DMS114 treated with DMSO at 0.1 percent for 48 hours (cell line): ENCODE measurements around the gene DLGAP1.
A peak's percentile ranks its signal among the peaks of the same experiment; 100 is the strongest.

Source experiments
- DNase-seq: peaks from one replicate; lab custom pipeline; 2025; ENCODE audit not compliant: unreplicated experiment; lab: John Stamatoyannopoulos, UW

The DLGAP1 gene

GRCh38 chr18:4181882-4182568 is 273.1 kb downstream of the DLGAP1 start:
- no peak for DNase-seq

GRCh38 chr18:4181086-4181485 is 274.0 kb downstream of the DLGAP1 start:
- DNase-seq: no peak

GRCh38 chr18:4172196-4173100 is 282.7 kb downstream of the DLGAP1 start:
- no peak for DNase-seq

GRCh38 chr18:4157352-4157751 is 297.8 kb downstream of the DLGAP1 start:
- DNase-seq: no peak

- no peak for DNase-seq
These were observed 308.3 kb downstream of the DLGAP1 start for GRCh38 chr18:4146797-4147196.

GRCh38 chr18:4144201-4144600 is 310.9 kb downstream of the DLGAP1 start:
- no peak for DNase-seq

- no peak for DNase-seq
These were observed 311.5 kb downstream of the DLGAP1 start for GRCh38 chr18:4143585-4143984.

GRCh38 chr18:4142876-4143275 is 312.2 kb downstream of the DLGAP1 start:
- no peak for DNase-seq

GRCh38 chr18:4134700-4135099 is 320.4 kb downstream of the DLGAP1 start:
- DNase-seq: no peak

- DNase-seq: no peak
These were observed 324.1 kb downstream of the DLGAP1 start for GRCh38 chr18:4130734-4131719.

- DNase-seq: no peak
These were observed 328.2 kb downstream of the DLGAP1 start for GRCh38 chr18:4126939-4127338.

- DNase-seq: no peak
These were observed 329.4 kb downstream of the DLGAP1 start for GRCh38 chr18:4125627-4126230.

- DNase-seq: no peak
These were observed 329.9 kb downstream of the DLGAP1 start for GRCh38 chr18:4125224-4125623.

GRCh38 chr18:4119813-4120212 is 335.3 kb downstream of the DLGAP1 start:
- no peak for DNase-seq

- DNase-seq: no peak
These were observed 335.9 kb downstream of the DLGAP1 start for GRCh38 chr18:4119127-4119648.

GRCh38 chr18:4108016-4108415 is 347.1 kb downstream of the DLGAP1 start:
- no peak for DNase-seq

- no peak for DNase-seq
These were observed 348.0 kb downstream of the DLGAP1 start for GRCh38 chr18:4107049-4107467.

- DNase-seq: peak; percentile 45
These were observed 348.6 kb downstream of the DLGAP1 start for GRCh38 chr18:4106407-4107033.

- DNase-seq: no peak
These were observed 352.2 kb downstream of the DLGAP1 start for GRCh38 chr18:4102901-4103300.

- no peak for DNase-seq
These were observed 354.1 kb downstream of the DLGAP1 start for GRCh38 chr18:4101009-4101408.
